Stimulated activated CD4-positive, alpha-beta T cell treated with anti-CD3 and anti-CD28 coated beads, TNF-alpha, amount 100 ng/mL, for 48 hours (primary cell): ENCODE measurements around the gene ARHGAP4.

ENCODE experiments used
- DNase-seq, 3 donors: peaks; one replicate each; pipeline ENCODE4 v3.0.0-alpha.2; 2020; ENCODE audit warnings: low read depth in 3 of 3

ARHGAP4 gene

DNA sequence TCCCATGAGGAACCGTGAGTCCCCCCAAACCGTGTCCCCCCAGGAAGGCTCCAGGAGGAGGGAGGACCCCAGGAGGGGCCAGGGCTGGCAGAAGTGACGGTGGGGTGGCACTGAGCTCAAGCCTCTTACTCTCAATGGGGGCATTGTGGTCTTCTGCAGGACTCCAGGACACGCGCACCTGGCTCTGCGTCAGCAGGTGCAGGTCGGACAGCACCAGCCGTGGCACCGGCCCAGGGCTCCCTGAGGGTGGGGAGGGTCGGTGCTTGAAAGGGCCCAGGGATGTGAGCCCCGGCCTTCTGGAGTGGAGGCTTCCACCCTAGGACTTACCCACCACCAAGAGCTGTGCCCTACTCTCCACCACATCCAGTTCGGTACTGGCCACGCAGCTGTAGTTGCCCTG is 58.4 kb downstream of the ARHGAP4 start:
- no peak for DNase-seq

DNA sequence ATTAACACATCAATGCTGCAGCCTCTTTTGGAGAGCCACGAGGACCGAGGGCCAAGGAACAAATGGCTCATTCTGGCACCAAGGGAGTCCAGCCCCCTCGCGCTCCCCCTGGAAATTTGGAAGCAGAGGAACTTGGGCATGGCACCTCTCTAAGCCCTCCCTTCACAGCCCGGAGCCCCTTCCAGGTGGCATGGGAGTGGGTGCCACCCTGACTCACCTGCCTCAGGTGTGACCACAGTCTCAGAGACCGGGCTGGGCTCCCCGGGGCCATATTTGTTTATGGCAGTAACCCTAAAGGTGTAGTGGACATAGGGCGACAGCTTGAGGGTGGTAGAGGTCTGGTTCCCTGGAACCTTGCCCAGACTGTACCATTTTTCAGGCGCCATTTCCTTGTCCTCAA is 58.9 kb downstream of the ARHGAP4 start:
- no peak for DNase-seq

DNA sequence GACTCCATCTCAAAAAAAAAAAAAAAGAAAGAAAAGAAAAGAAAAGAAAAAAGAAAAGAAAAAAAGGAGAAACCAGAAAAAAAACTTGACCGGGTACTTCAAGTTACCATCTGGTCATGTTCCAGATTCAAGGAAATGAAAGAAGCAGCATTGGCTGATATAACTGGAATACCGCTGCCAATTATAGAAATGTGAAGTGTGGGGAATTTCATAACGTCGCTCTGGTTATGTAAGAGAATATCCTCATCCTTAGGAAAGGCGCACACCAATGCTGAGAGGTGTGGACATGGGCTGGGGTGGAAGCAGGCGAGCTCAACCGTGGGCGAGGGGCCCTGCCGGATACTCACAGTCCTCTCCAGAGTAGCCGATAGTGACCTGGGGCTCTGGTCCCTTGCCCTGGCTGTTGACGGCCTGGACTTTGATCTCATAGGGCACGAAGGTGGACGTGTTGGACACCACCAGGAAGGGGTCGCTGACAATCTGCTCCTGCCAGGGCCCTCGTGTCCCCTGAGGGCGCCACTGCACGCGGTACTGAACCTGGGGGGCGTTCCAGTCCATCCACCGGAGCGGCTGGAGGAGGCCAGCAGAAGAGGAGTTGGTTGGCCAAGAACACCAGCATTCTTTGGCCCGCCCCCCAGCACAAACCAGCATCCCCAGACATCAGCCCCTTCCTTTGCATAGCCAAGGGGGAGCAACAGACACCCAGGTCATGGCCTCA is 59.6 kb downstream of the ARHGAP4 start:
- DNase-seq, result no peak

- no peak for DNase-seq
These were observed 60.4 kb downstream of the ARHGAP4 start for GRCh38 chrX:153865685-153866084.

GRCh38 chrX:153865321-153865580 is 60.8 kb downstream of the ARHGAP4 start:
- no peak for DNase-seq

DNA sequence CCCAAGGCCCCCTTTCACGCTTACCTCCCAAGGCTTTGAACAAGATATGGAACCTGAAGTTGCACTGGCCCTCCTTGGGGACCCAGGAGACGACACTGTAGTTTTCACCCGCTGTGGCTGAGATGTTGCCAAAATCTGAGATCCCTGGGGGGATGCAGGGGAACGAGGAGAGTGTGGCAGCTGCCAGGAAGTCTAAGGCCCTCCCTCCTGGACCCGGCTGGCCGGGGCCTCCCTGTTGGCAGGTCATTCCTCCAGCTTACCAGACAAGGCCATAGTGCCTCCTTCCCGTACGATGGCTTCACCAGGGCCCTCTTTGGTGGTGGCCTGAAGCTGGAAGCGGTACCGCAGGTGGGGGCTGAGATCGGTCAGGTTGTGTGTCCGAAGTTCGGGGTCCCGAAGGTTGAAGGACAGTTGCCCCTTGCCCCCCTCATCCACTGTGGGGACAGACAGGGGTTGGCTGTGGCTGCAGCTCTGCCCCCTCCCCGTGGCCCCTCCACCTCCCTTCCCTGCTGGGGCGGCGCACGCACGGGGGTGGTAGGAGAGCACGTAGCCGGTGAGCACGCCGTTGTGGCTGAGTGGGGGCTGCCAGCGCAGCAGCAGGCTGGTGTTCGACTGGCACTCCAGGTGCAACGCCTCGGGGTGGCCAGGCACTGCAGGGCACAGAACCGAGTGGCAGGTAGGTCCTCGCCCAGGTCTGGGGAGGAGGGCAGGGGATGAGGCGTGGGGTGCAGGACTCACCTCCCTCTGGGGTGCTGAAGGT is 61.3 kb downstream of the ARHGAP4 start:
- no peak for DNase-seq

DNA sequence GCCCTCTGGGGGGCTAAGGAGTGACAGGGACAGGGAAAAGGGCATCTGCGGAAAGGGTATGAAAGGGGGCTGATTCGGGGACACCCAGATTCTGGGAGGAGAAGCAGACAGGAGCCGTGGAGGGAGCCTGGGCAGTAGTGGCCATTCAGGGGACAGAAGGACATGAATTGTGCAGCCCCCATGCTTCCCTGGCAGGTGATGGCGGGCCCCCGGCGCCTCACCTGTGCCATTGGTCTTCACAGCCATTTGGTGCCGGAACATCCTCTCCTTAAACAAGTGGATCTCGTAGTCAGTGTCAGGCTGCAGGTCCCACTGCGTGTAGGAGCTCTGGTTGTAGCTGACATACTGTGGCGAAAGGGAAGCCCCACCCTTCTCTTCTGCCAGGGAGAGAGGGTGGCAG is 62.0 kb downstream of the ARHGAP4 start:
- no peak for DNase-seq

- no peak for DNase-seq
These were observed 62.6 kb downstream of the ARHGAP4 start for GRCh38 chrX:153863251-153863991.

- DNase-seq, result no peak
These were observed 63.5 kb downstream of the ARHGAP4 start for GRCh38 chrX:153862369-153863250.

GRCh38 chrX:153861733-153862310 is 64.2 kb downstream of the ARHGAP4 start:
- no peak for DNase-seq

DNA sequence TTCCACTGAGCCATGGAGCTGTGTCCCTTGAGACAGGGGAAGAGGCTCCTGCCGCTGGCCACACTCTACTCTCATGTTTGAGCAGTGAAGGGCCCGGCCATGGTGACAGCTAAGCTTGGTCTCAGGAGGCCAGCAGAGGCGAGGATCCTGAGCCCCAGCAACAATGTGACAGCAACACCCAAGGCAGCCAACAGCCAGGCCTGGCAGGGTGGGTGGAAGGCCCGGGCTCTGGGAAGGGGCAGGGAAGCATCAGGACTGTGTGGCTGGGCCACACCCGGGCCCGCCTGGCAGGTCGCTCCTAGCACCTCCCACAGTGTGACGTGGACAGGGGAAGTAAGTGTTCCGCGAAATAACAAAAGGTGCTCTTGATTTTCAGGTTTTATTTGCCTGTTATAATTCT is 64.9 kb downstream of the ARHGAP4 start:
- no peak for DNase-seq
